Heart left ventricle (tissue), 16 donors: ENCODE results near the gene FRMD4B. TPM values are rescaled to one million over a fixed set of nuclear protein-coding genes. Genes with fewer than 3 reads are reported as not detected.

Experiments
- ATAC-seq, 4 donors: fragments of 200-7000 bp; cut with Tn5 transposase; one replicate each; pipeline ENCODE4 v1.9.1; 2020 to 2022; ENCODE audit warnings: moderate library complexity in 4 of 4, mild to moderate bottlenecking in 3 of 4, moderate number of reproducible peaks in 1 of 4
- DNase-seq, 5 donors: peaks; one replicate each; pipeline ENCODE4 v3.0.0-alpha.2; 2020
- H3K27ac ChIP-seq, 12 donors: fragments of 200-600 bp; sonication (generic) in 4 of 12; one replicate each; pipeline versions ENCODE4 v1.5.0 to v1.8.0; 2016 to 2022; ENCODE audit warnings: mild to moderate bottlenecking in 2 of 12
- H3K27me3 ChIP-seq, 9 donors: fragments of 200-600 bp; sonication (generic) in 2 of 9; one replicate each; pipeline versions ENCODE4 v1.5.1 to v1.8.0; 2016 to 2022; ENCODE audit warnings: mild to moderate bottlenecking in 3 of 9
- H3K36me3 ChIP-seq, 9 donors: fragments of 200-600 bp; sonication (generic) in 2 of 9; one replicate each; pipeline versions ENCODE4 v1.5.0 to v1.8.0; 2018 to 2022; ENCODE audit warnings: mild to moderate bottlenecking in 2 of 9
- H3K4me1 ChIP-seq, 12 donors: fragments of 200-600 bp; sonication (generic) in 4 of 12; one replicate each; pipeline versions ENCODE4 v1.5.0 to v1.8.0; 2016 to 2022; ENCODE audit warnings: mild to moderate bottlenecking in 3 of 12
- H3K4me3 ChIP-seq, 12 donors: fragments of 200-600 bp; sonication (generic) in 4 of 12; one replicate each; pipeline versions ENCODE4 v1.5.0 to v1.8.0; 2017 to 2022; ENCODE audit warnings: mild to moderate bottlenecking in 9 of 12, moderate library complexity in 4 of 12
- H3K9me3 ChIP-seq, 12 donors: fragments of 200-600 bp; sonication (generic) in 4 of 12; one replicate each; pipeline versions ENCODE4 v1.5.0 to v1.8.0; 2016 to 2022; ENCODE audit warnings: mild to moderate bottlenecking in 1 of 12
- CTCF ChIP-seq, 12 donors: fragments of 200-600 bp; sonication (generic) in 4 of 12; IDR thresholded peaks; one replicate each; pipeline versions ENCODE4 v1.5.0 to v1.8.0; 2018 to 2022; ENCODE audit warnings: antibody characterized with exemption in 12 of 12, mild to moderate bottlenecking in 5 of 12
- POLR2A ChIP-seq, 2 donors: fragments of 450-650 bp; IDR thresholded peaks; one replicate each; pipeline ENCODE4 v1.6.1; 2017; ENCODE audit warnings: antibody characterized with exemption in 2 of 2, mild to moderate bottlenecking in 2 of 2, moderate library complexity in 2 of 2
- WGBS, 4 donors: extraction: QIAGEN DNeasy Blood & Tissue Kit in 2 of 4; methylation state at CpG; one replicate each; pipeline versions ENCODE4 v1.1.5 to v1.1.7; 2013 to 2018; 5-methylcytosine and 5-hydroxymethylcytosine counted together
- intact Hi-C, 10 donors: fragments of 100-400 bp; cut with DNase I; formaldehyde crosslinking; loops; one replicate each; pipeline versions ENCODE4 v1.11.1 to v1.14.2; 2022
- polyA plus RNA-seq, 2 donors: library from polyadenylated mRNA; stranded (reverse); fragments of 200-250 nt; gene quantifications; one replicate each; pipeline ENCODE4 v1.2.3, GENCODE V29; 2013
- total RNA-seq, 9 donors: library from RNA; depleted of rRNA in 2 of 9; stranded (reverse); fragments of >200 nt in 2 of 9; fragmentation: NEBNext Ultra II Directional in 3 of 9; extraction: Animal tissue kit (Norgen Biotek cat#: 25700) in 3 of 9; gene quantifications; one replicate each; pipeline versions ENCODE4 v1.1.0 to v1.2.4, GENCODE V29; 2016 to 2023
- donor health status: ischemic (EF 13 %, LVEDD 7.1; RV severe dilation, severe dysfunction).
- donor health status: healthy with polysubstance abuse.
- donor health status: DM: no; HTN: yes; CAD: no.
- donor health status: DM: no; HTN: no; CAD: no.
- donor health status: ischemic (EF 25% LVEDD 6.9; RV normal size, moderate dysfunction).
- donor health status: ischemic (EF 25% LVEDD 5.7; RV mildly dilated, moderate dysfunction).
- donor health status: healthy.
- donor health status: DM: yes; HTN: yes; CAD: no.
- donor health status: ischemic (EF 35%, LVEDD 5.7; RV mildly dilated, moderate dysfunction).
- donor health status: nonischemic (EF 11% LVEDD 7.7; RV severe dilation, severe dysfunction).
- donor health status: DM: yes; HTN: yes; CAD: no.
- donor health status: PGD.
- donor health status: ischemic (EF 29% LVEDD 5.4; RV normal size, mild dysfunction).
- donor health status: nonischemic (EF 23%, LVEDD 6.1; RV moderate dilation, normal function).

The FRMD4B gene
- total and polyA plus RNA-seq, 11 donors = 3.4 to 42.8 (median 10.9) TPM

- TF ChIP-seq POLR2A (IDR thresholded peaks at IDR 0.05) (no peak), CTCF (IDR thresholded peaks at IDR 0.05) (no peak)
- ATAC-seq = no peak
- no peak for DNase-seq
Measured at GRCh38 chr3:69297501-69297900, 88.4 kb downstream of the FRMD4B start.

GRCh38 chr3:69296995-69297394, 88.9 kb downstream of the FRMD4B start:
- TF ChIP-seq CTCF (IDR thresholded peaks at IDR 0.05) (no peak), POLR2A (IDR thresholded peaks at IDR 0.05) (no peak)
- H3K4me3 ChIP-seq = no peak overlapping the region
- intact Hi-C loops = loop anchor here in 1 of 10 donors (10.0 kb wide), 1 partner anchor 52 kb away; no protein-coding TSS in a partner anchor
- no peak for DNase-seq
- H3K9me3 ChIP-seq = no peaks in the 10 kb centered on the region
- no peak overlapping the region for H3K27ac ChIP-seq
- H3K4me1 ChIP-seq = peaks cover 0 to 39% (median 10%) of the 10 kb centered on the region in 12 donors
- no peaks in the 10 kb centered on the region for H3K27me3 ChIP-seq
- no peak for ATAC-seq
- H3K36me3 ChIP-seq = peaks cover 0 to 67% (median 21%) of the 10 kb centered on the region in 9 donors
- 88 to 91% (median 88%) methylated on average over 6 of the region's 6 CpGs for WGBS, 4 donors

More at GRCh38 chr3:69297501-69297900, 88.4 kb downstream of the FRMD4B start:
- Histone ChIP-seq H3K27me3 (no peaks in the 10 kb centered on the region), H3K4me1 (peaks cover 0 to 35% (median 10%) of the 10 kb centered on the region in 12 donors), H3K4me3 (no peak overlapping the region), H3K9me3 (no peaks in the 10 kb centered on the region), H3K27ac (no peak overlapping the region), H3K36me3 (peaks cover 0 to 67% (median 21%) of the 10 kb centered on the region in 9 donors)
- WGBS, 4 donors = 87 to 95% (median 90%) methylated on average over 2 of the region's 2 CpGs
- intact Hi-C loops = loop anchor here in 1 of 10 donors (10.0 kb wide), 1 partner anchor 53 kb away; no protein-coding TSS in a partner anchor

- Histone ChIP-seq H3K27ac (peak overlapping the region in 3 of 12 donors; percentile 39 to 59 (median 49)), H3K9me3 (no peaks in the 10 kb centered on the region), H3K36me3 (peaks cover 0 to 39% (median 13%) of the 10 kb centered on the region in 9 donors), H3K27me3 (no peaks in the 10 kb centered on the region), H3K4me3 (no peak overlapping the region), H3K4me1 (peaks cover 0 to 39% (median 12%) of the 10 kb centered on the region in 12 donors)
- DNase-seq = no peak
- peak in 2 of 4 donors; percentile 5 to 17 for ATAC-seq
- intact Hi-C loops = loop anchor here in 2 of 10 donors (5.0 to 10.0 kb wide), 2 partner anchors 49 to 52 kb away; no protein-coding TSS in a partner anchor
- WGBS, 4 donors = 81 to 96% (median 83%) methylated on average over 4 of the region's 4 CpGs
- TF ChIP-seq POLR2A (IDR thresholded peaks at IDR 0.05) (no peak), CTCF (IDR thresholded peaks at IDR 0.05) (no peak)
Measured at GRCh38 chr3:69294014-69294766, 91.7 kb downstream of the FRMD4B start.

GRCh38 chr3:69292959-69293574, 92.8 kb downstream of the FRMD4B start:
- ATAC-seq (peak; percentile 27 to 79 (median 74)), DNase-seq (peak in 2 of 5 donors; percentile 58 to 66)
- Histone ChIP-seq H3K9me3 (no peaks in the 10 kb centered on the region), H3K4me3 (no peak overlapping the region), H3K4me1 (peaks cover 0 to 39% (median 15%) of the 10 kb centered on the region in 12 donors), H3K36me3 (peaks cover 0 to 34% (median 12%) of the 10 kb centered on the region in 9 donors), H3K27me3 (no peaks in the 10 kb centered on the region), H3K27ac (peak overlapping the region in 6 of 12 donors; percentile 39 to 64 (median 54))
- intact Hi-C loops = loop anchor here in 2 of 10 donors (5.0 to 10.0 kb wide), 2 partner anchors 48 to 51 kb away; no protein-coding TSS in a partner anchor
- TF ChIP-seq CTCF (IDR thresholded peaks at IDR 0.05) = no peak
- WGBS, 4 donors = 47 to 61% (median 59%) methylated on average over 7 of the region's 7 CpGs
